GM21526 (cell line): ENCODE measurements around the gene ITGA11.

Experiments
- ATAC-seq: cut with Tn5 transposase; IDR thresholded peaks from one replicate; pipeline ENCODE4 v1.9.1; 2021; ENCODE audit warnings: moderate library complexity; ENCODE audit not compliant: unreplicated experiment, low FRiP score

ITGA11 gene

GRCh38 chr15:68252925-68253534, 178.9 kb downstream of the ITGA11 start:
- ATAC-seq, result no peak

GRCh38 chr15:68249058-68249713, 182.8 kb downstream of the ITGA11 start:
- ATAC-seq, result no peak
